ENCODE measurements around the gene KIF3B.

GRCh38 chr20:32229251-32229747 lies 48.2 kb upstream of the KIF3B start:
- no peak for TF ChIP-seq EZH2 (optimal IDR thresholded peaks at IDR 0.05; ENCODE audit: low read depth, low read length)
- TF ChIP-seq CTCF (IDR thresholded peaks at IDR 0.05; ENCODE audit: low read length) = no peak
- no peak for TF ChIP-seq EZH2phosphoT487 (IDR thresholded peaks at IDR 0.05; ENCODE audit: low read length)
